Brain microvascular endothelial cell (primary cell): ENCODE measurements around the gene SDK2.

Experiments used
- DNase-seq: peaks from one replicate; pipeline ENCODE4 v3.0.0-alpha.2; 2020
- H3K27ac ChIP-seq: fragments of 250-450 bp; sonication (Bioruptor Pico); 2 replicates; pipeline ENCODE4 v1.5.1; 2020; ENCODE audit warnings: mild to moderate bottlenecking, moderate library complexity
- H3K27me3 ChIP-seq: fragments of 250-450 bp; sonication (Bioruptor Pico); replicated peaks from 2 replicates; pipeline ENCODE4 v1.5.1; 2020; ENCODE audit warnings: mild to moderate bottlenecking
- H3K36me3 ChIP-seq: fragments of 250-450 bp; sonication (Bioruptor Pico); replicated peaks from 2 replicates; pipeline ENCODE4 v1.5.1; 2020; ENCODE audit warnings: mild to moderate bottlenecking
- H3K4me3 ChIP-seq: 2 replicates; pipeline ENCODE4 v1.5.1; 2011; ENCODE audit warnings: low read depth, mild to moderate bottlenecking, control low read depth, low read length, moderate library complexity
- CTCF ChIP-seq: IDR thresholded peaks from 2 replicates; pipeline ENCODE4 v1.5.1; 2011; ENCODE audit warnings: low read depth, mild to moderate bottlenecking, moderate library complexity, low read length, control low read depth, inconsistent platforms; ENCODE audit errors: missing control alignments
- in situ Hi-C: cut with HindIII; loops from 2 replicates; pipeline ENCODE4 v1.10.0; 2017; ENCODE audit warnings: low sequenced_read_pairs, low pct_ligation_motif_present

SDK2 gene

GRCh38 chr17:73446617-73447016, 197.6 kb downstream of the SDK2 start:
- in situ Hi-C loops, result no loop called here
- no peak for TF ChIP-seq CTCF
- no peak for DNase-seq
- Histone ChIP-seq H3K27me3 (no peaks in the 10 kb centered on the region), H3K36me3 (no peaks in the 10 kb centered on the region), H3K27ac (no peak overlapping the region), H3K4me3 (no peak overlapping the region)

- H3K4me3 ChIP-seq, result no peak overlapping the region
- H3K36me3 ChIP-seq, result no peaks in the 10 kb centered on the region
- in situ Hi-C loops, result no loop called here
- no peak overlapping the region for H3K27ac ChIP-seq
- no peaks in the 10 kb centered on the region for H3K27me3 ChIP-seq
- no peak for DNase-seq
- no peak for TF ChIP-seq CTCF
These were observed 198.8 kb downstream of the SDK2 start for GRCh38 chr17:73445466-73445865.

- Histone ChIP-seq H3K27me3 (no peaks in the 10 kb centered on the region), H3K27ac (no peak overlapping the region), H3K4me3 (no peak overlapping the region), H3K36me3 (no peaks in the 10 kb centered on the region)
- DNase-seq, result no peak
- in situ Hi-C loops, result no loop called here
- no peak for TF ChIP-seq CTCF
These were observed 200.2 kb downstream of the SDK2 start for GRCh38 chr17:73444021-73444420.

GRCh38 chr17:73439597-73439996, 204.6 kb downstream of the SDK2 start:
- no peaks in the 10 kb centered on the region for H3K27me3 ChIP-seq
- no peak overlapping the region for H3K4me3 ChIP-seq
- H3K27ac ChIP-seq, result no peak overlapping the region
- DNase-seq, result no peak
- no peaks in the 10 kb centered on the region for H3K36me3 ChIP-seq
- in situ Hi-C loops, result no loop called here
- TF ChIP-seq CTCF, result no peak

- H3K27me3 ChIP-seq, result no peaks in the 10 kb centered on the region
- no peak overlapping the region for H3K4me3 ChIP-seq
- in situ Hi-C loops, result no loop called here
- TF ChIP-seq CTCF, result no peak
- DNase-seq, result no peak
- no peaks in the 10 kb centered on the region for H3K36me3 ChIP-seq
- H3K27ac ChIP-seq, result no peak overlapping the region
These were observed 206.4 kb downstream of the SDK2 start for GRCh38 chr17:73437826-73438225.

- DNase-seq, result peak; percentile 38
These were observed 207.3 kb downstream of the SDK2 start for GRCh38 chr17:73436954-73437353.

More at GRCh38 chr17:73436954-73437353, 207.3 kb downstream of the SDK2 start:
- Histone ChIP-seq H3K27me3 (no peaks in the 10 kb centered on the region), H3K27ac (no peak overlapping the region), H3K36me3 (no peaks in the 10 kb centered on the region), H3K4me3 (no peak overlapping the region)
- in situ Hi-C loops, result no loop called here
- TF ChIP-seq CTCF, result no peak
